ENCODE data around the gene OR5W2.
"Not testable (repeated sequence)": the region's sequence is repeated elsewhere in the genome, so short reads cannot be mapped to it uniquely, and the experiment has no call there.

OR5W2 gene

GRCh38 chr11:55914482-55914881 is at the start of gene OR5W2:
Gene OR5W2, minus strand, starts transcription at chr11:55914582. Its CDS starts 0 bp downstream, at chr11:55914582.
- DNase-seq (ENCODE audit: low read depth in 2 of 2) = no peak

GRCh38 chr11:55956521-55956920 is 42.1 kb upstream of the OR5W2 start:
- no peak for DNase-seq (ENCODE audit: low read depth in 2 of 2)

- DNase-seq (ENCODE audit: low read depth in 2 of 2) = no peak
These were observed 34.9 kb upstream of the OR5W2 start for GRCh38 chr11:55949330-55949729.

- DNase-seq (ENCODE audit: low read depth in 2 of 2) = no peak
These were observed 28.5 kb upstream of the OR5W2 start for GRCh38 chr11:55942785-55943392.

GRCh38 chr11:55936300-55936699 is 21.9 kb upstream of the OR5W2 start, which contains the start of gene OR5I1:
Gene OR5I1, minus strand, starts transcription at chr11:55936400. Its CDS starts 0 bp downstream, at chr11:55936400.
- no peak for DNase-seq (ENCODE audit: low read depth in 2 of 2)

- no peak for DNase-seq (ENCODE audit: low read depth in 2 of 2)
These were observed 6.2 kb upstream of the OR5W2 start for GRCh38 chr11:55920537-55920936.

- no peak for DNase-seq (ENCODE audit: low read depth in 2 of 2)
These were observed 12.1 kb downstream of the OR5W2 start for GRCh38 chr11:55902308-55902707.

GRCh38 chr11:55895216-55895615 is 19.2 kb downstream of the OR5W2 start:
- no peak for DNase-seq (ENCODE audit: low read depth in 2 of 2)

- DNase-seq (ENCODE audit: low read depth in 2 of 2) = not testable (repeated sequence)
These were observed 28.9 kb downstream of the OR5W2 start for GRCh38 chr11:55885481-55885880.

- not testable (repeated sequence) for DNase-seq (ENCODE audit: low read depth in 2 of 2)
These were observed 29.4 kb downstream of the OR5W2 start for GRCh38 chr11:55884995-55885394.

- DNase-seq (ENCODE audit: low read depth in 2 of 2) = not testable (repeated sequence)
These were observed 31.4 kb downstream of the OR5W2 start, which contains the start of gene TRIM51 for GRCh38 chr11:55882997-55883396. Gene TRIM51, plus strand, starts transcription at chr11:55883297. Its CDS starts 2,132 bp downstream, at chr11:55885429.

GRCh38 chr11:55873146-55873545 is 41.2 kb downstream of the OR5W2 start:
- DNase-seq (ENCODE audit: low read depth in 2 of 2) = not testable (repeated sequence)

- DNase-seq (ENCODE audit: low read depth in 2 of 2) = not testable (repeated sequence)
These were observed 41.7 kb downstream of the OR5W2 start for GRCh38 chr11:55872731-55873130.

- not testable (repeated sequence) for DNase-seq (ENCODE audit: low read depth in 2 of 2)
These were observed 47.0 kb downstream of the OR5W2 start for GRCh38 chr11:55867354-55867753.

All from activated CD4-positive, alpha-beta T cell treated with anti-CD3 and anti-CD28 coated beads for 24 hours (primary cell).